Heart left ventricle (tissue), 13 donors: ENCODE results near the gene TBCD.

ENCODE experiments used
- CTCF ChIP-seq, 12 donors: fragments of 200-600 bp; sonication (generic) in 4 of 12; IDR thresholded peaks; one replicate each; pipeline versions ENCODE4 v1.5.0 to v1.8.0; 2018 to 2022; ENCODE audit warnings: antibody characterized with exemption in 12 of 12, mild to moderate bottlenecking in 5 of 12
- POLR2A ChIP-seq, 2 donors: fragments of 450-650 bp; IDR thresholded peaks; one replicate each; pipeline ENCODE4 v1.6.1; 2017; ENCODE audit warnings: antibody characterized with exemption in 2 of 2, mild to moderate bottlenecking in 2 of 2, moderate library complexity in 2 of 2
- donor health status: ischemic (EF 13 %, LVEDD 7.1; RV severe dilation, severe dysfunction).
- donor health status: DM: no; HTN: yes; CAD: no.
- donor health status: DM: no; HTN: no; CAD: no.
- donor health status: ischemic (EF 25% LVEDD 6.9; RV normal size, moderate dysfunction).
- donor health status: ischemic (EF 25% LVEDD 5.7; RV mildly dilated, moderate dysfunction).
- donor health status: ischemic (EF 35%, LVEDD 5.7; RV mildly dilated, moderate dysfunction).
- donor health status: nonischemic (EF 11% LVEDD 7.7; RV severe dilation, severe dysfunction).
- donor health status: DM: yes; HTN: yes; CAD: no.
- donor health status: PGD.
- donor health status: ischemic (EF 29% LVEDD 5.4; RV normal size, mild dysfunction).
- donor health status: nonischemic (EF 23%, LVEDD 6.1; RV moderate dilation, normal function).

- no peak for TF ChIP-seq CTCF (IDR thresholded peaks at IDR 0.05)
- no peak for TF ChIP-seq POLR2A (IDR thresholded peaks at IDR 0.05)
These were observed 110.3 kb downstream of the TBCD start for GRCh38 chr17:82862191-82862590.
